IMR-90 (cell line): Measurements from ENCODE around the gene DIP2A. TPM values are rescaled to one million over a fixed set of nuclear protein-coding genes. Genes with fewer than 3 reads are reported as not detected.

Source experiments
- ATAC-seq: fragments of 200-7000 bp; cut with Tn5 transposase; 2 replicates; pipeline ENCODE4 v1.9.1; 2020; ENCODE audit warnings: low read depth, mild to moderate bottlenecking, moderate library complexity
- BruUV-seq: library from RNA; stranded (reverse); fragments of 400-500 nt; replicated peaks from 2 replicates; lab custom pipeline; 2021; lab: Mats Ljungman, UMichigan
- CTCF ChIA-PET: fragments of 300-600 bp; formaldehyde crosslinking; extraction: SDS; loops from one replicate; lab custom pipeline; 2021; ENCODE audit warnings: antibody characterized with exemption; lab: Yijun Ruan, JAX
- POLR2A ChIA-PET: fragments of 300-600 bp; sonication (Branson Sonifier 250); formaldehyde crosslinking; loops from one replicate; lab custom pipeline; 2022; ENCODE audit warnings: antibody characterized with exemption; ENCODE audit not compliant: unreplicated experiment; lab: Charles Lee
- DNase-seq: peaks from one replicate; pipeline ENCODE4 v3.0.0; 2013
- H2AFZ ChIP-seq: replicated peaks from 2 replicates; pipeline ENCODE3; 2013; ENCODE audit warnings: low read length, mild to moderate bottlenecking; ENCODE audit not compliant: poor library complexity
- H2AK5ac ChIP-seq: 2 replicates; pipeline ENCODE4 v1.6.1; 2013; ENCODE audit warnings: low read depth, low read length, inconsistent platforms
- H2AK9ac ChIP-seq: replicated peaks from 2 replicates; pipeline ENCODE3; 2013; ENCODE audit warnings: mild to moderate bottlenecking, low read depth, low read length, moderate library complexity; ENCODE audit not compliant: poor library complexity
- H2BK120ac ChIP-seq: 2 replicates; pipeline ENCODE4 v1.6.1; 2013; ENCODE audit warnings: low read depth, low read length, inconsistent platforms
- H2BK15ac ChIP-seq: 3 replicates; pipeline ENCODE4 v1.6.1; 2013; ENCODE audit warnings: low read depth, low read length, inconsistent platforms
- H2BK20ac ChIP-seq: 2 replicates; pipeline ENCODE4 v1.6.1; 2013; ENCODE audit warnings: low read depth, mild to moderate bottlenecking, inconsistent platforms, low read length, moderate library complexity
- H2BK5ac ChIP-seq: 2 replicates; pipeline ENCODE4 v1.6.1; 2013; ENCODE audit warnings: mild to moderate bottlenecking, low read depth, low read length, inconsistent platforms; ENCODE audit not compliant: poor library complexity, severe bottlenecking
- H3K14ac ChIP-seq: replicated peaks from 2 replicates; pipeline ENCODE4 v1.6.1; 2013; ENCODE audit warnings: low read depth, low read length, inconsistent platforms
- H3K18ac ChIP-seq: 2 replicates; pipeline ENCODE4 v1.6.1; 2013; ENCODE audit warnings: low read depth, low read length, control low read depth
- H3K23ac ChIP-seq: 2 replicates; pipeline ENCODE4 v1.6.1; 2013; ENCODE audit warnings: low read depth, low read length, inconsistent platforms
- H3K27ac ChIP-seq: 2 replicates; pipeline ENCODE4 v1.5.1; 2013; ENCODE audit warnings: mild to moderate bottlenecking, control low read depth, low read length; ENCODE audit not compliant: insufficient read depth
- H3K27me3 ChIP-seq: 2 replicates; pipeline ENCODE4 v1.6.1; 2013; ENCODE audit warnings: low read length; ENCODE audit not compliant: control insufficient read depth, insufficient read depth
- H3K36me3 ChIP-seq: 2 replicates; pipeline ENCODE4 v1.6.1; 2013; ENCODE audit warnings: low read length, mixed read lengths; ENCODE audit not compliant: control insufficient read depth, insufficient read depth
- H3K4ac ChIP-seq: 2 replicates; pipeline ENCODE4 v1.6.1; 2013; ENCODE audit warnings: low read depth, low read length, inconsistent platforms
- H3K4me1 ChIP-seq: 2 replicates; pipeline ENCODE4 v1.6.1; 2013; ENCODE audit warnings: low read length, mixed read lengths; ENCODE audit not compliant: control insufficient read depth, insufficient read depth
- H3K4me2 ChIP-seq: 2 replicates; pipeline ENCODE4 v1.6.1; 2013; ENCODE audit warnings: low read depth, mild to moderate bottlenecking, control low read depth, low read length, moderate library complexity
- H3K4me3 ChIP-seq: 2 replicates; pipeline ENCODE4 v1.5.1; 2013; ENCODE audit warnings: low read depth, mild to moderate bottlenecking, control low read depth, low read length, moderate library complexity; ENCODE audit not compliant: insufficient read depth
- H3K56ac ChIP-seq: 2 replicates; pipeline ENCODE4 v1.6.1; 2013; ENCODE audit warnings: low read length, inconsistent platforms; ENCODE audit not compliant: insufficient read depth; ENCODE audit errors: extremely low read depth
- H3K79me1 ChIP-seq, 2 experiments: 2 replicates each; pipeline ENCODE4 v1.6.1; 2013; ENCODE audit warnings: low read length in 2 of 2, inconsistent platforms in 1 of 2, low read depth in 1 of 2
- H3K9ac ChIP-seq: 2 replicates; pipeline ENCODE4 v1.6.1; 2013; ENCODE audit warnings: low read depth, low read length, control low read depth
- H3K9me1 ChIP-seq: 2 replicates; pipeline ENCODE4 v1.6.1; 2013; ENCODE audit warnings: low read length, inconsistent platforms; ENCODE audit not compliant: insufficient read depth
- H3K9me3 ChIP-seq: 2 replicates; pipeline ENCODE4 v1.6.1; 2013; ENCODE audit warnings: low read length; ENCODE audit not compliant: control insufficient read depth, insufficient read depth
- H4K20me1 ChIP-seq: 2 replicates; pipeline ENCODE4 v1.6.1; 2013; ENCODE audit warnings: low read length, inconsistent platforms; ENCODE audit not compliant: insufficient read depth
- H4K5ac ChIP-seq: 2 replicates; pipeline ENCODE4 v1.6.1; 2013; ENCODE audit warnings: mild to moderate bottlenecking, low read depth, low read length, control low read depth
- H4K8ac ChIP-seq, 2 experiments: 2 replicates each; pipeline ENCODE4 v1.6.1; 2013; ENCODE audit warnings: low read depth in 2 of 2, low read length in 2 of 2, control low read depth in 1 of 2, inconsistent platforms in 1 of 2
- H4K91ac ChIP-seq: 2 replicates; pipeline ENCODE4 v1.6.1; 2013; ENCODE audit warnings: low read depth, low read length, inconsistent platforms; ENCODE audit not compliant: insufficient read depth
- BHLHE40 ChIP-seq: fragments of 150-350 bp; IDR thresholded peaks from 2 replicates; pipeline ENCODE4 v1.6.1; 2016; ENCODE audit warnings: mild to moderate bottlenecking, low read depth, low read length
- CEBPB ChIP-seq: IDR thresholded peaks from 2 replicates; pipeline ENCODE4 v1.6.1; 2012; ENCODE audit warnings: low read depth, low read length, improper control_type of control experiment
- CHD1 ChIP-seq: IDR thresholded peaks from 2 replicates; pipeline ENCODE4 v1.6.1; 2012; ENCODE audit warnings: low read depth, low read length, improper control_type of control experiment
- CTCF ChIP-seq: conservative IDR thresholded peaks from 2 replicates; pipeline ENCODE4 v1.5.1; 2012; ENCODE audit warnings: mild to moderate bottlenecking, low read depth, low read length, improper control_type of control experiment
- ELK1 ChIP-seq: fragments of 150-350 bp; IDR thresholded peaks from 2 replicates; pipeline ENCODE4 v1.6.1; 2016; ENCODE audit warnings: low read depth, mild to moderate bottlenecking, low read length, moderate library complexity, borderline replicate concordance
- MAFK ChIP-seq: IDR thresholded peaks from 2 replicates; pipeline ENCODE4 v1.6.1; 2012; ENCODE audit warnings: low read depth, low read length, improper control_type of control experiment
- MAZ ChIP-seq: IDR thresholded peaks from 2 replicates; pipeline ENCODE4 v1.6.1; 2012; ENCODE audit warnings: low read depth, mild to moderate bottlenecking, low read length, improper control_type of control experiment, moderate library complexity, borderline replicate concordance
- MXI1 ChIP-seq: IDR thresholded peaks from 2 replicates; pipeline ENCODE4 v1.6.1; 2012; ENCODE audit warnings: low read depth, mild to moderate bottlenecking, low read length, moderate library complexity, borderline replicate concordance
- NFE2L2 ChIP-seq: fragments of 150-350 bp; IDR thresholded peaks from 2 replicates; pipeline ENCODE4 v1.6.1; 2016; ENCODE audit warnings: low read depth, mild to moderate bottlenecking, low read length
- POLR2A ChIP-seq: IDR thresholded peaks from 2 replicates; pipeline ENCODE4 v1.6.1; 2012; ENCODE audit warnings: mild to moderate bottlenecking, low read depth, low read length
- RCOR1 ChIP-seq: IDR thresholded peaks from 2 replicates; pipeline ENCODE4 v1.6.1; 2012; ENCODE audit warnings: mild to moderate bottlenecking, low read length, improper control_type of control experiment; ENCODE audit not compliant: insufficient replicate concordance
- RFX5 ChIP-seq: IDR thresholded peaks from 2 replicates; pipeline ENCODE4 v1.8.0; 2012; ENCODE audit warnings: low read depth, mild to moderate bottlenecking, low read length, moderate library complexity
- SMC3 ChIP-seq: fragments of 150-350 bp; IDR thresholded peaks from 2 replicates; pipeline ENCODE4 v1.6.1; 2016; ENCODE audit warnings: low read depth, mild to moderate bottlenecking, antibody characterized with exemption, low read length, moderate library complexity
- WGBS, 2 experiments: methylation state at CpG; one replicate each; pipeline versions ENCODE4 v1.1.5 to v1.1.7; 2013; ENCODE audit warnings: missing lambda C conversion rate in 2 of 2; ENCODE audit not compliant: insufficient read length in 1 of 2; ENCODE audit errors: extremely low coverage in 2 of 2; 5-methylcytosine and 5-hydroxymethylcytosine counted together
- dilution Hi-C: fragments of 300-500 bp; cut with HindIII; formaldehyde crosslinking; loops from one replicate; pipeline ENCODE4 v1.14.3; 2018; ENCODE audit warnings: low sequenced_read_pairs; ENCODE audit not compliant: unreplicated experiment
- in situ Hi-C: fragments of 300-500 bp; cut with MboI; formaldehyde crosslinking; loops from 3 replicates; pipeline ENCODE4 v1.14.3; 2019; ENCODE audit warnings: low sequenced_read_pairs, inconsistent platforms, mixed read lengths
- intact Hi-C: fragments of 100-400 bp; cut with micrococcal nuclease; formaldehyde crosslinking; loops from 2 replicates; pipeline ENCODE4 v1.10.0; 2022
- polyA plus RNA-seq, 3 experiments: library from polyadenylated mRNA; depleted of rRNA; stranded (reverse); fragments of >200 nt; gene quantifications; 2 replicates each; pipeline ENCODE4 v1.2.3, GENCODE V29; 2012; ENCODE audit warnings: low replicate concordance in 1 of 3
- total RNA-seq: library from RNA; depleted of rRNA; stranded (reverse); fragments of >200 nt; gene quantifications from 2 replicates; pipeline ENCODE4 v1.2.3, GENCODE V29; 2012
- TF ChIP-seq, protein P1 (sequence below): fragments of 150-350 bp; IDR thresholded peaks from 2 replicates; pipeline ENCODE4 v1.6.1; 2017; ENCODE audit warnings: mild to moderate bottlenecking, antibody characterized with exemption, low read length, low read depth

Gene DIP2A
- total and polyA plus RNA-seq, 2 of the 4 experiments (the other 2 are of a cell fraction): 17.9 to 24.3 TPM

DNA sequence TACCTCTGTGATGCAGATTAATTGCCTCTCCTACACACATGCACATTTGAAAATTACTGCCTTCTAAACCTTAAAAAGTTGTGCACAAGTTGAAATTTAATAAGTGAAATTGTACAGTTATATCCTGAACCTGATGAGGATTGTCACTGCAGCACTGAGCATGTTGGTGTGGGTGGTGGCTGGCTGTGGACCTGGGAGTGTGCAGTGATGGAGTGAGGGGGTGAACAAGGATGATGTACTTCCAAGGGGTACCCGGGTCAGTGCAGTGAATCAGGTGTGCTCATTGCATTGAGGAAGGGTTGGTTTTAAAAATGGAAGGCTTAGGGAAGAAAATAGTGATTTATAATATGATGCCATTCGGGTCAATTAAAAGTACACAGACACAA lies 24.1 kb downstream of the DIP2A start:
- Histone ChIP-seq H3K79me1 (peaks cover 37 to 60% of the 10 kb centered on the region in 2 experiments), H2AK9ac (no peak overlapping the region), H3K4me3 (no peak overlapping the region), H3K4me2 (no peak overlapping the region), H3K36me3 (peaks cover 5% of the 10 kb centered on the region), H2AK5ac (no peak overlapping the region), H3K9me1 (peaks cover 9% of the 10 kb centered on the region), H4K5ac (no peak overlapping the region), H3K27me3 (no peaks in the 10 kb centered on the region), H3K4ac (no peak overlapping the region), H2BK120ac (no peak overlapping the region), H4K91ac (no peak overlapping the region), H4K8ac (no peak overlapping the region), H3K9me3 (no peaks in the 10 kb centered on the region), H2BK20ac (no peak overlapping the region), H3K14ac (no peak overlapping the region), H3K56ac (no peak overlapping the region), H2BK15ac (no peak overlapping the region), H3K18ac (no peak overlapping the region), H2AFZ (no peak overlapping the region), H3K4me1 (0 out of 2 replicates have a peak, but pooled peaks cover 2% of the 10 kb centered on the region), H3K23ac (no peak overlapping the region), H2BK5ac (no peak overlapping the region), H3K9ac (no peak overlapping the region), H3K27ac (no peak overlapping the region), H4K20me1 (peaks cover 16% of the 10 kb centered on the region; the same call in 1 of the 2 replicates)
- WGBS, 2 experiments: no CpG with 5 or more reads among the region's 2 CpGs
- POLR2A ChIA-PET: no interaction called here
- DNase-seq: no peak
- intact Hi-C loops (no loop called here), in situ Hi-C loops (no loop called here), dilution Hi-C loops (no loop called here)
- BruUV-seq: no TSS peak
- CTCF ChIA-PET: no interaction called here
- ATAC-seq: no peak
- no peak for TF ChIP-seq CTCF
- TF ChIP-seq MXI1: no peak
- no peak for TF ChIP-seq MAFK
- no peak for TF ChIP-seq POLR2A
- no peak for TF ChIP-seq RCOR1
- no peak for TF ChIP-seq BHLHE40
- TF ChIP-seq MAZ: no peak
- TF ChIP-seq ELK1: no peak
- TF ChIP-seq RFX5: no peak
- TF ChIP-seq SMC3: no peak
- no peak for TF ChIP-seq CHD1
- no peak for TF ChIP-seq NFE2L2
- no peak for TF ChIP-seq CEBPB
- TF ChIP-seq, protein P1, sequence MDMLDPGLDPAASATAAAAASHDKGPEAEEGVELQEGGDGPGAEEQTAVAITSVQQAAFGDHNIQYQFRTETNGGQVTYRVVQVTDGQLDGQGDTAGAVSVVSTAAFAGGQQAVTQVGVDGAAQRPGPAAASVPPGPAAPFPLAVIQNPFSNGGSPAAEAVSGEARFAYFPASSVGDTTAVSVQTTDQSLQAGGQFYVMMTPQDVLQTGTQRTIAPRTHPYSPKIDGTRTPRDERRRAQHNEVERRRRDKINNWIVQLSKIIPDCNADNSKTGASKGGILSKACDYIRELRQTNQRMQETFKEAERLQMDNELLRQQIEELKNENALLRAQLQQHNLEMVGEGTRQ: no peak
